OCI-LY3 (cell line): ENCODE results near the gene NOS1AP.

Source experiments
- H2AFZ ChIP-seq: fragments of 200-600, 300-600 bp; shearing (Covaris generic); 2 replicates; pipeline ENCODE4 v1.6.0; 2014; ENCODE audit warnings: antibody characterized with exemption, low read depth, low read length
- H3K27ac ChIP-seq: fragments of 200-600, 300-600 bp; sonication (generic); 2 replicates; pipeline ENCODE4 v1.5.1; 2014; ENCODE audit warnings: mild to moderate bottlenecking, low read length, moderate library complexity, mixed read lengths
- H3K27me3 ChIP-seq: fragments of 200-600, 300-600 bp; sonication (generic); 2 replicates; pipeline ENCODE4 v1.6.1; 2014; ENCODE audit warnings: low read depth, low read length, mixed read lengths
- H3K36me3 ChIP-seq: fragments of 200-600, 300-600 bp; sonication (generic); replicated peaks from 2 replicates; pipeline ENCODE3; 2014; ENCODE audit warnings: low read depth, low read length, mixed read lengths
- H3K4me1 ChIP-seq: fragments of 300-600, 200-600 bp; sonication (generic); 2 replicates; pipeline ENCODE4 v1.6.1; 2014; ENCODE audit warnings: low read length, mixed read lengths
- H3K4me2 ChIP-seq: fragments of 200-600, 300-600 bp; sonication (generic); 2 replicates; pipeline ENCODE4 v1.6.1; 2014; ENCODE audit warnings: low read length, mixed read lengths
- H3K4me3 ChIP-seq: fragments of 300-600, 200-600 bp; sonication (generic); 2 replicates; pipeline ENCODE4 v1.5.1; 2014; ENCODE audit warnings: antibody characterized with exemption, mild to moderate bottlenecking, low read length, moderate library complexity
- H3K79me2 ChIP-seq: fragments of 300-600, 200-600 bp; shearing (Covaris generic); 2 replicates; pipeline ENCODE4 v1.6.1; 2014; ENCODE audit warnings: mild to moderate bottlenecking, low read length, mixed read lengths
- H3K9ac ChIP-seq: fragments of 300-600, 200-600 bp; shearing (Covaris generic); 2 replicates; pipeline ENCODE4 v1.6.0; 2014; ENCODE audit warnings: mild to moderate bottlenecking, low read length, moderate library complexity
- H3K9me3 ChIP-seq: fragments of 200-600, 300-600 bp; shearing (Covaris generic); 2 replicates; pipeline ENCODE4 v1.6.1; 2014; ENCODE audit warnings: low read length, mixed read lengths; ENCODE audit not compliant: insufficient read depth
- H4K20me1 ChIP-seq: fragments of 200-600, 300-600 bp; sonication (generic); 2 replicates; pipeline ENCODE4 v1.6.1; 2016; ENCODE audit warnings: low read length, mixed read lengths; ENCODE audit not compliant: insufficient read depth
- EZH2phosphoT487 ChIP-seq: fragments of 200-600 bp; shearing (Covaris generic); IDR thresholded peaks from 2 replicates; pipeline ENCODE4 v1.6.1; 2018; ENCODE audit warnings: antibody characterized with exemption, mixed run types, low read depth
- TF ChIP-seq, protein P1 (sequence below): fragments of 200-600, 300-600 bp; sonication (generic); IDR thresholded peaks from 2 replicates; pipeline ENCODE4 v1.5.1; 2014; ENCODE audit warnings: antibody characterized with exemption, low read length, low read depth

The NOS1AP gene

DNA sequence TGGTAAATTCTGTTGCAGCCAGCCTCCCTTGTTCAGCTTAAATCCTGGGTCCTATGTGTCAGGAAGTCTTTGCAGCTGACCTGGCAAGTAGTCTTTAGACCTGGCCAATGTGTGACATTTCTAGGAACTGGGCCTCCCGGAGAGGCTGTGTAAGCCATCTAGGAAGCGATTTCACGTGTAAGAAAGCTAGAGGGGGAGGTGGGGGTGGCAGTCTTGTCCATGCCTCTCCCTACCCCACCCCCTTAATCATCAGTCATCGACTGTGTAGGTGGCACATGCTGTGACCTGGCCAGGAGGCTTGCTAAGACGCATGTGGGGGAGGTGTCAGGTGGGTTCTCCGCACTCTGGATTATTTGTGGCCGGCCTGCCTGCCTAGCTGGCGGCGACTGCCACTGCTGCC lies 320.5 kb downstream of the NOS1AP start:
- no peaks in the 10 kb centered on the region; the same call in 1 of the 2 replicates for H4K20me1 ChIP-seq
- TF ChIP-seq, protein P1, sequence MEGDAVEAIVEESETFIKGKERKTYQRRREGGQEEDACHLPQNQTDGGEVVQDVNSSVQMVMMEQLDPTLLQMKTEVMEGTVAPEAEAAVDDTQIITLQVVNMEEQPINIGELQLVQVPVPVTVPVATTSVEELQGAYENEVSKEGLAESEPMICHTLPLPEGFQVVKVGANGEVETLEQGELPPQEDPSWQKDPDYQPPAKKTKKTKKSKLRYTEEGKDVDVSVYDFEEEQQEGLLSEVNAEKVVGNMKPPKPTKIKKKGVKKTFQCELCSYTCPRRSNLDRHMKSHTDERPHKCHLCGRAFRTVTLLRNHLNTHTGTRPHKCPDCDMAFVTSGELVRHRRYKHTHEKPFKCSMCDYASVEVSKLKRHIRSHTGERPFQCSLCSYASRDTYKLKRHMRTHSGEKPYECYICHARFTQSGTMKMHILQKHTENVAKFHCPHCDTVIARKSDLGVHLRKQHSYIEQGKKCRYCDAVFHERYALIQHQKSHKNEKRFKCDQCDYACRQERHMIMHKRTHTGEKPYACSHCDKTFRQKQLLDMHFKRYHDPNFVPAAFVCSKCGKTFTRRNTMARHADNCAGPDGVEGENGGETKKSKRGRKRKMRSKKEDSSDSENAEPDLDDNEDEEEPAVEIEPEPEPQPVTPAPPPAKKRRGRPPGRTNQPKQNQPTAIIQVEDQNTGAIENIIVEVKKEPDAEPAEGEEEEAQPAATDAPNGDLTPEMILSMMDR, result no peak
- TF ChIP-seq EZH2phosphoT487, result no peak
- H3K9me3 ChIP-seq, result no peaks in the 10 kb centered on the region
- H3K27ac ChIP-seq, result no peak overlapping the region
- H3K79me2 ChIP-seq, result no peaks in the 10 kb centered on the region
- no peak overlapping the region for H2AFZ ChIP-seq
- no peak overlapping the region for H3K4me3 ChIP-seq
- H3K4me2 ChIP-seq, result no peak overlapping the region
- peaks cover 59% of the 10 kb centered on the region for H3K27me3 ChIP-seq
- H3K9ac ChIP-seq, result no peak overlapping the region
- H3K36me3 ChIP-seq, result no peaks in the 10 kb centered on the region
- peaks cover 8% of the 10 kb centered on the region for H3K4me1 ChIP-seq

DNA sequence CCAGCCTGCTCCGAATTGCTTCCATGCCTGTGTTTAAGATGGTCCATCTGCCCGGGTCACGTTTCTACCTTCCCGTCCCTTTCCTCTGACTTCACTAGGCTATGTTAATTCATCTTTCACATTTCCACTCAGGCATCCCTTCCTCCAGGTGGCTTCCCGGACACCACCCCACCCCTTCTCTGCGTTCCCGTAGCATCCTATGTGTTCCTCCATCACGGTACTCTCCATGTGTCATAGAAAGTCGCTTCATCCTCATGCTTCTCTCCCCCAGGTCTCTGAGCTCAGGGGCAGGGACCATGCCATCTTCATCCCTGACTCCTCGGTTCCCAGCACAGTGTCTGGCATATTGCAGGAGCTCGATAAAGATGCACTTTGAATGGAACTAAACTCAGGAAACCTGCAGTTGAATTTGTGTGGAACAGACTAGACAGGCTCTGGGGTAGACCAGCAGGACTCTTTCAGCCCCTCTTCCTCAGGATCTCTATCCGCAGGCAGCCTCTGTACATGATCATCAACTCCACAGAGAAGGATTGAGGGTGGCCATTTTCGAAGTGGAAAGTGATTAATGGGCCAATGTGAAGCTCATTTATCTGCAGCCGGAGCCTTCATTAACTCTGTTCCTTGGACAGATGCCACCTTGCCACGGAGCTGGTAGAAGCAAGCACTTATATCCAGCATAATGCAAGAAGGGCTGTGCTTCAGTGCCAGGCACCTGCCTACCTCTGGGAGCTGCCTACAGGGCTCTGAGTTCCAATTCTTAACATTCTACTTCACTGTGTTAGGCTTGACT lies 321.1 kb downstream of the NOS1AP start:
- Histone ChIP-seq H3K4me3 (no peak overlapping the region), H3K36me3 (no peaks in the 10 kb centered on the region), H3K27me3 (peaks cover 63% of the 10 kb centered on the region), H3K4me1 (peaks cover 8% of the 10 kb centered on the region), H2AFZ (no peak overlapping the region), H4K20me1 (no peaks in the 10 kb centered on the region; the same call in 1 of the 2 replicates), H3K27ac (no peak overlapping the region), H3K79me2 (no peaks in the 10 kb centered on the region), H3K9me3 (no peaks in the 10 kb centered on the region), H3K9ac (no peak overlapping the region), H3K4me2 (no peak overlapping the region)
- no peak for TF ChIP-seq EZH2phosphoT487
- TF ChIP-seq, protein P1, result no peak

DNA sequence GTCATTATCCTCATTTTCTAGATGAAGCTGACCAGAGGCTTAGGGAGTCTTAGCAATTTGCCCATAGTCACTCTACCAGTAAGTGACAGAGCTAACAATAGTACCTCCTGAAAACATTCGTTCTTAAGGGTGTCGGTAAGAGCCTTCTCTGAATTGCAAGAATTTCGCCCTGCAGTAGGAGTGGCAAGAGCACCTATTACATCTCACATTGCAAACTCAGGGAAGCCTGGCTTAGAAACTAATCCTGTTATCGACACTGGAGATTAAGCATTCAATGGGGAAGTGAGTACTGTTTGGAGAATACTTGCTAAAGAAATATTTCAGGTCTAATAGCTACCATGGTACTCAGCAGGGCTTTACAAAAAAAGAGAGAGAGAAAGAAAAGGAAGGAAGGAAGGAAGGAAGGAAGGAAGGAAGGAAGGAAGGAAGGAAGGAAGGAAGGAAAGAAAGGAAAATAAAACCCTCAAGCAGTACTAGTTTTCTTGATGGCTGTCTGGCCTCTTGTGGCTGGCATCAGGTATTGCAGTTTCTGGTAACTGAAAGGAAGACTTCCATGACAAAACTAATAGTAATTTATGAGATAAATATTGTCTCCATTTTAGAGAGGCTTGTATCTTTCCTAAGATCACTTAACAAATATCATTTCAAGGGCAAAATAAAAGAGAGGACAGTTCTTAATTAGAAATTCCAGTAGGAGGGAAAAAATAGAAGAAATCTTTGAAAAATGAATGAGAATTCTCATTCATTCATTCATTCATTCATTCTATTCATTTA lies 322.5 kb downstream of the NOS1AP start:
- Histone ChIP-seq H3K27me3 (peaks cover 65% of the 10 kb centered on the region), H2AFZ (no peak overlapping the region), H3K36me3 (no peaks in the 10 kb centered on the region), H3K79me2 (no peaks in the 10 kb centered on the region), H3K4me1 (peaks cover 8% of the 10 kb centered on the region), H4K20me1 (no peaks in the 10 kb centered on the region; the same call in 1 of the 2 replicates), H3K27ac (no peak overlapping the region), H3K4me2 (0 out of 2 replicates have a peak overlapping the region, but pooled peaks have one; percentile 19), H3K9ac (no peak overlapping the region), H3K9me3 (no peaks in the 10 kb centered on the region), H3K4me3 (no peak overlapping the region)
- TF ChIP-seq, protein P1, result peak; percentile 77
- no peak for TF ChIP-seq EZH2phosphoT487
